WTC11 (cell line): ENCODE results near the gene FOXJ3.

ENCODE experiments used
- CBFB ChIP-seq: sonication (generic); formaldehyde crosslinking; IDR thresholded peaks from 2 replicates; pipeline ENCODE4 v1.8.1; 2022; ENCODE audit warnings: mild to moderate bottlenecking, low read depth, missing genetic modification reagents
- CTCF ChIP-seq: fragments of 200-600 bp; IDR thresholded peaks from 2 replicates; pipeline ENCODE4 v1.8.0; 2022; ENCODE audit warnings: antibody characterized with exemption
- ELF4 ChIP-seq: sonication (generic); formaldehyde crosslinking; IDR thresholded peaks from 2 replicates; pipeline ENCODE4 v1.8.1; 2022; ENCODE audit warnings: low read depth, mild to moderate bottlenecking, moderate library complexity, missing genetic modification reagents
- ESRRA ChIP-seq: sonication (generic); formaldehyde crosslinking; IDR thresholded peaks from 2 replicates; pipeline ENCODE4 v1.8.1; 2022; ENCODE audit warnings: mild to moderate bottlenecking, missing genetic modification reagents, borderline replicate concordance
- FOXJ3 ChIP-seq: sonication (generic); formaldehyde crosslinking; IDR thresholded peaks from 2 replicates; pipeline ENCODE4 v1.9.0; 2021; ENCODE audit warnings: missing genetic modification reagents, mild to moderate bottlenecking, borderline replicate concordance
- GRHL2 ChIP-seq: fragments of 250-450 bp; sonication (Bioruptor Pico); IDR thresholded peaks from 2 replicates; pipeline ENCODE4 v1.8.0; 2022; ENCODE audit warnings: mild to moderate bottlenecking, moderate library complexity; ENCODE audit not compliant: insufficient replicate concordance, severe bottlenecking
- JUN ChIP-seq: sonication (generic); formaldehyde crosslinking; IDR thresholded peaks from 2 replicates; pipeline ENCODE4 v1.8.0; 2023; ENCODE audit warnings: mild to moderate bottlenecking, missing genetic modification reagents
- KAT7 ChIP-seq: sonication (generic); formaldehyde crosslinking; IDR thresholded peaks from 2 replicates; pipeline ENCODE4 v1.8.1; 2023; ENCODE audit warnings: missing genetic modification reagents, mild to moderate bottlenecking, borderline replicate concordance
- MLX ChIP-seq: sonication (generic); formaldehyde crosslinking; IDR thresholded peaks from 2 replicates; pipeline ENCODE4 v1.8.1; 2023; ENCODE audit warnings: mild to moderate bottlenecking, missing genetic modification reagents, moderate library complexity
- RELA ChIP-seq: sonication (generic); formaldehyde crosslinking; IDR thresholded peaks from 2 replicates; pipeline ENCODE4 v1.8.1; 2022; ENCODE audit warnings: missing genetic modification reagents, mild to moderate bottlenecking, borderline replicate concordance
- SMAD3 ChIP-seq: sonication (generic); formaldehyde crosslinking; IDR thresholded peaks from 2 replicates; pipeline ENCODE4 v1.8.0; 2022; ENCODE audit warnings: missing genetic modification reagents, mild to moderate bottlenecking, borderline replicate concordance
- TCF7 ChIP-seq: sonication (generic); formaldehyde crosslinking; IDR thresholded peaks from 2 replicates; pipeline ENCODE4 v1.8.0; 2022; ENCODE audit warnings: mild to moderate bottlenecking, low read depth, missing genetic modification reagents, moderate library complexity
- ZNF425 ChIP-seq: fragments of 250-450 bp; sonication (Bioruptor Pico); conservative IDR thresholded peaks from 2 replicates; pipeline ENCODE4 v1.9.0; 2021; ENCODE audit warnings: mild to moderate bottlenecking
- TF ChIP-seq, protein P1 (sequence below): sonication (generic); formaldehyde crosslinking; IDR thresholded peaks from 2 replicates; pipeline ENCODE4 v1.8.0; 2022; ENCODE audit warnings: mild to moderate bottlenecking, missing genetic modification reagents

DNA sequence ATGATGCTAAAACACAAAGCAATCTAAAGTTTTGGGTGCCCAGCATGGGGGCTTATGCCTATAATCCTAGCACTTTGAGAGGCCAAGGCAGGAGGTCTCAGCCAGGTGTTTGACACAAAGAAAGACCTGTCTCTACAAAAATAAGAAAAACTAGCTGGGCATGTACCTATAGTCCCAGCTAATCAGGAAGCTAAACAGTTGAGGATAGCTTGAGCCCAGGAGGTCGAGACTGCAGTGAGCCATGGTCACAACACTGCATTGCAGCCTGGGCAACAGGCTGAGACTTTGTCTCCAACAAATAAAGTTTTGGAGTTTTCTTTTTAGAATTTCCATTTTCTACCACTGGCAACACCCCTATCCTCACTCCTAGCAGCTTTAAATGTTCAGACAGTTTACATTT, 115.4 kb downstream of the FOXJ3 start:
- TF ChIP-seq TCF7 (CRISPR knock-in tag), result no peak
- TF ChIP-seq CTCF, result no peak
- TF ChIP-seq ELF4 (CRISPR knock-in tag), result no peak
- no peak for TF ChIP-seq GRHL2 (CRISPR knock-in tag)
- TF ChIP-seq KAT7, result no peak
- TF ChIP-seq, protein P1, sequence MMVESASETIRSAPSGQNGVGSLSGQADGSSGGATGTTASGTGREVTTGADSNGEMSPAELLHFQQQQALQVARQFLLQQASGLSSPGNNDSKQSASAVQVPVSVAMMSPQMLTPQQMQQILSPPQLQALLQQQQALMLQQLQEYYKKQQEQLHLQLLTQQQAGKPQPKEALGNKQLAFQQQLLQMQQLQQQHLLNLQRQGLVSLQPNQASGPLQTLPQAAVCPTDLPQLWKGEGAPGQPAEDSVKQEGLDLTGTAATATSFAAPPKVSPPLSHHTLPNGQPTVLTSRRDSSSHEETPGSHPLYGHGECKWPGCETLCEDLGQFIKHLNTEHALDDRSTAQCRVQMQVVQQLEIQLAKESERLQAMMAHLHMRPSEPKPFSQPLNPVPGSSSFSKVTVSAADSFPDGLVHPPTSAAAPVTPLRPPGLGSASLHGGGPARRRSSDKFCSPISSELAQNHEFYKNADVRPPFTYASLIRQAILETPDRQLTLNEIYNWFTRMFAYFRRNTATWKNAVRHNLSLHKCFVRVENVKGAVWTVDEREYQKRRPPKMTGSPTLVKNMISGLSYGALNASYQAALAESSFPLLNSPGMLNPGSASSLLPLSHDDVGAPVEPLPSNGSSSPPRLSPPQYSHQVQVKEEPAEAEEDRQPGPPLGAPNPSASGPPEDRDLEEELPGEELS (CRISPR knock-in tag), result no peak
- TF ChIP-seq JUN (CRISPR knock-in tag), result no peak
- no peak for TF ChIP-seq FOXJ3 (CRISPR knock-in tag)
- TF ChIP-seq ZNF425 (CRISPR knock-in tag), result no peak
- no peak for TF ChIP-seq MLX
- TF ChIP-seq RELA, result no peak
- no peak for TF ChIP-seq CBFB
- no peak for TF ChIP-seq SMAD3
- TF ChIP-seq ESRRA, result no peak
